Measurements from ENCODE around the gene JCAD.
"Not testable (repeated sequence)": the region's sequence is repeated elsewhere in the genome, so short reads cannot be mapped to it uniquely, and the experiment has no call there.

The JCAD gene

GRCh38 chr10:30025428-30025827 is 34.0 kb downstream of the JCAD start:
- DNase-seq, result not testable (repeated sequence)

- DNase-seq, result no peak
These were observed 36.8 kb downstream of the JCAD start for GRCh38 chr10:30022590-30022989.

- DNase-seq, result no peak
These were observed 39.9 kb downstream of the JCAD start for GRCh38 chr10:30019468-30019867.

GRCh38 chr10:30018496-30018895 is 40.9 kb downstream of the JCAD start:
- DNase-seq, result no peak

- no peak for DNase-seq
These were observed 41.4 kb downstream of the JCAD start for GRCh38 chr10:30017966-30018365.

GRCh38 chr10:30017556-30017955 is 41.8 kb downstream of the JCAD start:
- DNase-seq, result no peak

GRCh38 chr10:30014511-30014910 is 44.9 kb downstream of the JCAD start:
- no peak for DNase-seq

GRCh38 chr10:30013757-30014156 is 45.6 kb downstream of the JCAD start:
- no peak for DNase-seq

GRCh38 chr10:30011956-30012647 is 47.3 kb downstream of the JCAD start:
- no peak for DNase-seq

GRCh38 chr10:30011396-30011795 is 48.0 kb downstream of the JCAD start:
- DNase-seq, result no peak

GRCh38 chr10:30007406-30007805 is 52.0 kb downstream of the JCAD start:
- no peak for DNase-seq

GRCh38 chr10:30006410-30006809 is 53.0 kb downstream of the JCAD start:
- DNase-seq, result no peak

- DNase-seq, result not testable (repeated sequence)
These were observed 54.3 kb downstream of the JCAD start for GRCh38 chr10:30005116-30005515.

GRCh38 chr10:30002426-30003266 is 56.7 kb downstream of the JCAD start:
- DNase-seq, result peak; percentile 46 to 58

GRCh38 chr10:30000802-30001571 is 58.4 kb downstream of the JCAD start:
- no peak for DNase-seq

- DNase-seq, result peak; percentile 63 to 73
These were observed 61.1 kb downstream of the JCAD start for GRCh38 chr10:29998142-29998808.

GRCh38 chr10:29994811-29995210 is 64.6 kb downstream of the JCAD start:
- DNase-seq, result no peak

- DNase-seq, result no peak
These were observed 66.0 kb downstream of the JCAD start for GRCh38 chr10:29993319-29993915.

GRCh38 chr10:29992914-29993313 is 66.5 kb downstream of the JCAD start:
- DNase-seq, result no peak

- no peak for DNase-seq
These were observed 68.0 kb downstream of the JCAD start for GRCh38 chr10:29991382-29991781.

- DNase-seq, result no peak
These were observed 71.9 kb downstream of the JCAD start for GRCh38 chr10:29987471-29987870.

GRCh38 chr10:29982997-29983648 is 76.3 kb downstream of the JCAD start:
- no peak for DNase-seq
